Dedifferentiated amniotic fluid mesenchymal stem cell (primary cell): ENCODE results near the gene UAP1L1.

ENCODE experiments used
- DNase-seq: peaks from one replicate; pipeline ENCODE4 v3.0.0-alpha.2; 2016; ENCODE audit errors: extremely low spot score

Gene UAP1L1

DNA sequence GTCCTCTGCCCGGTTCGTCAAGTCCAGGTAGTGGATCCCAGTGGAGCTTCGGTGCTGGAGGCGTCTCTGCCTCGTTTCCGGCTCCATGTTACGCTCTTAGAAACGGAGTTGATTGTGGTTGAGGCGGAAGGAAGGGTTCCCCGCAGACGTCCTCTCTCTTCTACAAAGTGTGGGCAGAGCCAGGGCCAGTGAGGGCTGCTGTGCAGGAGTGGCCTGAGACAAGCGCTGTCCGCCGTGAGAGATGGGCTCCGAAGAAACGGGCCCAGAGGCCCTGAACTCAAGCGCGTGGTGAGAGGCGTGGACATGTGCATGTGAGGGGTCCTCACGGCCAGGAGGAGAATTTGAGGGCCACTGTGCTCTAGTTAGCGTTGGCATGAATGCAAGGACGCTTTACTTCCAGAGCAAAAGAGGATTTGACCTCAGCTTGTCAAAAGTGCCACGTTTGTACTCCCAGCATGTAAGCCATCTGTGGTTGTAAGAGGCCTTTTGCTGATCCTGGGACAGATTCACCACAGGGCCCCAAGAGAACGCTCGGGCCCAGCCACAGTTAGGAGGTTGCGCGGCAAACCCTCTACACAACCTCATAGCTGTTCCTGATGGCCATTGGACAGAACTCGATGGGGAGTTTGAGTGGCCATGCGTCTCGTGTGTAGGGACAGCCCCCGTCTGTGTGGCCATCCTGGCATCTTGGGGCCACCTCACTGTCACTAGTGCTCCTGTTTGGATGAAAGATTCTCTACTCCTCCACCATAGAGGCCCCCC is 19.6 kb downstream of the UAP1L1 start:
- DNase-seq = no peak

DNA sequence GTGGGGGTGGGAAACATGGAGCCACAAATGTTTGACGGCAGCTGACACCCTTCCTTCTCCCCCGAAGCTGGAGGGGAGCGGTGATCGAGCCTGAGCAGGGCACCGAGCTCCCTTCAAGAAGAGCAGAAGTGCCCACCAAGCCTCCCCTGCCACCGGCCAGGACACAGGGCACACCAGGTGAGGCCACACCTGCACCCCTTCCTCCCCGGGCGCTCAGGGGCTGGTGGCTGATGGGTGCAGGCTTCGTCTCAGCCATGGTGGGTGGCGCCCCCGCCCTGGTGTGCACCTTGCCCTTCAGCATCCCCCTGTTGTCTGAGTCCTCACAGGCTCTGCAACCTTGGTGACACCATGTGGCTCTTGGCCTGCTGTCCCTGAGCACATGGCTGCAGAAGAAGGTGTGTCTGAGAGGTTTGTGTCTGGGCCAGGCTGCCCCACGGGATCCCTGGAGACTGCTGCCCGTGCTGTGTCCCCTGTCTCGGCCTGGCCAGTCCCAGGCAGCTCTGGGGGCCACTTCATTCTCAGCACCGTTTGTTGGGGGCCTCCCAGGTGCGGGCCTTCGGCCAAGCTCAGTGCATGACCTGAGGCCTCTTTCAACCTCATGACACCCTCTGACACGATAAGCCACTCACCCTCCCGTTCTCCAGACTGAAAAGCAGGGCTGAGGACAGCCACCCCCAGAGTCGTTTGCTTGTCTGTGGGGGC is 20.6 kb downstream of the UAP1L1 start:
- no peak for DNase-seq

DNA sequence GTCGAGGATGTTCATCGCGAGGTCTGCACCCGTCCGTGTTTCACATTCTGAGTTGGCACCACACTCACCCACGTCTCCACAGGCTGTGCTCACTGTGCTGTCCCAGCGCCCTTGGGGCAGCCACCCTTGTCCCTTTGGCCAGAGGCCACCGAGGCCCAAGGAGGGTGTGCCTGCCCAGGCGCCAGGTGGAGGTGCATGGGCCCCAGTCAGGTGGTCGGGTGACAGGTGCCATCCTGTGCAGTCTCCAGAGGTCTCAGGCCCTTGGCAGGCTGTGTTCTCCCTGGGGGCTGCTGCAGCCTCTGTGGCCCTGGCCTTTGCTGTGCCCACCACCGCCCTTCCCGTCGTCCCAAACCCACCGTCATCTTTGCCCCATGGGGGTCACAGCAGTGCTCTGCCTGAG is 21.9 kb downstream of the UAP1L1 start:
- DNase-seq = no peak

DNA sequence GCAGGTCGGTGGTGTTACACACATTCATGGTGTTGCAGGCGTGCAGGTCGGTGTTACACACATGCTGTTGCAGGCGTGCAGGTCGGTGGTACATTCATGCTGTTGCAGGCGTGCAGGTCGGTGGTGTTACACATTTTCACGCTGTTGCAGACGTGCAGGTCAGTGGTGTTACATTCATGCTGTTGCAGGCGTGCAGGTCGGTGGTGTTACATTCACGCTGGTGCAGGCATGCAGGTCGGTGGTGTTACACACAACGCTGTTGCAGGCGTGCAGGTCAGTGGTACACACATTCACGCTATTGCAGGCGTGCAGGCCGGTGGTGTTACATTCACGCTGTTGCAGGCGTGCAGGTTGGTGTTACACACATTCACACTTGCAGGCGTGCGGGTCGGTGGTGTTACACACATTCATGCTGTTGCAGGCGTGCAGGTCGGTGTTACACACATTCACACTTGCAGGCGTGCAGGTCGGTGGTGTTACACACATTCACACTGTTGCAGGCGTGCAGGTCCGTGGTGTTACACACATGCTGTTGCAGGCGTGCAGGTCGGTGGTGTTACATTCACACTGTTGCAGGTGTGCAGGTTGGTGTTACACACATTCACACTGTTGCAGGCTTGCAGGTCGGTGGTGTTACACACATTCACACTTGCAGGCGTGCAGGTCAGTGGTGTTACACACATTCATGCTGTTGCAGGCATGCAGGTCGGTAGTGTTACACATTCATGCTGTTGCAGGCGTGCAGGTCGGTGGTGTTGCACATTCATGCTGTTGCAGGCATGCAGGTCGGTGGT is 26.1 kb downstream of the UAP1L1 start:
- DNase-seq = no peak

DNA sequence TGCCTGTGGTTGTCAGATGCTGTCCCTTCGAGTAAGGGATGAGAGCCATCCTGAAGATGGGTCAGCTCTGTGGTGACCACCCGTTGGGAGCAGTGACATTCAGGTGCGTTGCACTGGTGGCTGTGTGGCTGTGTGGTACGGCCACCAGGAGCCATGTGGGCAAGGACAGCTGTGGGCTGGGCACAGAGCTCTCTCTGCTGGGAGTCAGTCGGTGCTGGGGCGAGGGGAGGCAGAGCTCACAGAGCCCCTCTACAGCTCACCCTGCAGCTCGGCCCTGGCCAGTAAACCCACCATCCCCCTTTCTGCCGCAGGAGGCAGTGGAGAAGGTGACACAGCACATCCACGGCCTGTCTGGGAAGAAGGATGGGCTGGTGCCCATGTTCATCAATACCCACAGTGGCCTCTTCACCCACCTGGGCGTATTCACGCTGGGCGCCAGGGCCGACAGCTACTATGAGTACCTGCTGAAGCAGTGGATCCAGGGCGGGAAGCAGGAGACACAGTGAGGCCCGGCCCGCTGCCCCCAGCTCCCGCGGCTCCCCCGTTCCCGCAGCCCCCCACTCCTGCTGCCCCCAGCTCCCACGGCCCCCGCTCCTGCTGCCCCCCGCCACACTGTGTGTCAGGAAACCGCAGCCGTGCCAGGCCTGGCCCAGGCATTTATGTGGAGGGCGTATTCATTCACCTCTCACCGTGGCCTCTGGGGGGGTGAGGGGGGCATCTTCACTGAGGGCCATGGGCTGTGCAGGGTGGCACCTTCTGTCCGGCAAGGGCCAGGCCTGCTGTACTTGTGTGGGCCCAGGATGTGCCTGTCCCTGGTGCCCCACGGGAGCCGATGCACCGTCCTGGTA is 28.7 kb downstream of the UAP1L1 start:
- no peak for DNase-seq

DNA sequence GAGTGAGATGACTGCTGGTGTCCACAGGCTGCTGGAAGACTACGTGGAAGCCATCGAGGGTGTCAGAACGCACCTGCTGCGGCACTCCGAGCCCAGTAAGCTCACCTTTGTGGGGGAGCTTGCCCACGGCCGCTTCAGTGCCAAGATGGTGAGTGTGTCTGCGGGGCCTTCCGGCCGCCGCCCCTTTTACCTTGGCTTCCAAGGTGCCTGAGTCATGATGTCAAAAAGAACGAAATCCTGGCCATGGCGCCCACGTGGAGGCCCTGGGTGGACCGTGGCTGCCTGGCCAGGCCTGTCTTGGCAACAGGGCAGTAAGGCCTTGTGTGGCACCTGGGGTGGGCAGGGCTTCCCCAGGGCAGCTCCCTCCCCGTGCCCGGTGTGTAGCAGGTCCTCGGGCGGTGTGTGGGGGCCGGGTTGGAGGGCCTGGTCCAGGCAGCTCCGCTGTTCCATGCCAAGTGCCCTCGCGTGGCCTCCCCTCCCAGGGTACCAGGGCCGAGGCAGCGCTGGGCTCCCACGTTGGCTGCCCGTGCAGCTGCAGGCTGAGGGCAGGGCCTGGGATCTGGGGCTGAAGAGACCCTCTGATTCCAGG is 29.4 kb downstream of the UAP1L1 start:
- DNase-seq = no peak

DNA sequence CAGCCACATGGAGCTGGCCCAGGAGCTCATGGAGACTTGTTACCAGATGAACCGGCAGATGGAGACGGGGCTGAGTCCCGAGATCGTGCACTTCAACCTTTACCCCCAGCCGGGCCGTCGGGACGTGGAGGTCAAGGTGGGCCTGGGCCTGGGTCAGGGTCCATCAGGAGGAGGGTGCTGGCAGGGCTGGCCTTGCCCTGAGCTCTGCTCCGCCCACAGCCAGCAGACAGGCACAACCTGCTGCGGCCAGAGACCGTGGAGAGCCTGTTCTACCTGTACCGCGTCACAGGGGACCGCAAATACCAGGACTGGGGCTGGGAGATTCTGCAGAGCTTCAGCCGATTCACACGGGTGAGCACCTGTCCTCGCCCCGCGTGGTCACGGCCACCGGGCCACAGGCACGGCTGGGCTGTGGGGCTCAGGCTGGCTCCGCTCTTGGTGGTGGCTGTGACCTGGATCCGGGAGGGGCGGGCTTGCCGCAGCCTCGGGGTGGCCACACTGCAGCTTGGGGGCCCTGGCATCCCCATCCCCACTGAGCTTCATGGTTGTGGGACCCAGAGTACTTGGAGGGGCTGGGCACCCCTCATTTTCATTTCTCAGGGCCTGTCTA is 30.1 kb downstream of the UAP1L1 start:
- DNase-seq = no peak

DNA sequence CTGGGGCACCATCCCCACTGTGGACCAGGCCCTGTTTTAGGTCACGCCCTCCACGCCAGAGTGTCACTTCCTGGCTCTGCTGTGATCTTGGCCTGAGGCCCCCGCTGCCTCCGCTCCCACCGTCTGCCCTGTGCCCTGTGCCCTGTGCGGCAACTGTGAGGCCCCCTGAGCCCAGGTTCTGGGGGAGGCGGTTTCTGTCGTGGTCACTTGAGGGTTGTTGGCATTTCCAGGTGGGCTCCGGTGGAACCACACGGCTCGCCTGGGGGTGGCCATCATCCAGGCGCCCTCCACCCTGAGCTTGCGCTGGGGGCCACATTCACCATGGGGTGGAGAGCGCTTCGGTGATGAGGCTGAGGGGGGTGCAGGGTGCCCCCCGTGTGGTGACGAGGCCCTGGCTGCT is 30.7 kb downstream of the UAP1L1 start:
- DNase-seq = no peak

DNA sequence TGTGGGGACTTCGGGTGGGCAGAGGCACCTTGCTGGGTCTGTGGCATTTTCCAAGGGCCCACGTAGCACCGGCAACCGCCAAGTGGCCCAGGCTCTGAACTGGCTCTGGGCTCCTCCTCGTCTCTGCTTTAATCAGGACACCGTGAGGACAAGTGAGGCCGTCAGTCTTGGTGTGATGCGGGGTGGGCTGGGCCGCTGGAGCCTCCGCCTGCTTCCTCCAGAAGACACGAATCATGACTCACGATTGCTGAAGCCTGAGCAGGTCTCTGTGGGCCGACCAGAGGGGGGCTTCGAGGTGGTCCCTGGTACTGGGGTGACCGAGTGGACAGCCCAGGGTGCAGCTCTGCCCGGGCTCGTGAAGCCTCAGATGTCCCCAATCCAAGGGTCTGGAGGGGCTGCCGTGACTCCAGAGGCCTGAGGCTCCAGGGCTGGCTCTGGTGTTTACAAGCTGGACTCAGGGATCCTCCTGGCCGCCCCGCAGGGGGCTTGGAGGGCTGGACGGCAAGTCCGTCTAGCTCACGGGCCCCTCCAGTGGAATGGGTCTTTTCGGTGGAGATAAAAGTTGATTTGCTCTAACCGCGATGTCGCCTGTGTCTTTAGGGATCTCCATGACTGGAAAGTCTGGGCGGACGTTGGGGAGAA is 31.4 kb downstream of the UAP1L1 start:
- DNase-seq = no peak

DNA sequence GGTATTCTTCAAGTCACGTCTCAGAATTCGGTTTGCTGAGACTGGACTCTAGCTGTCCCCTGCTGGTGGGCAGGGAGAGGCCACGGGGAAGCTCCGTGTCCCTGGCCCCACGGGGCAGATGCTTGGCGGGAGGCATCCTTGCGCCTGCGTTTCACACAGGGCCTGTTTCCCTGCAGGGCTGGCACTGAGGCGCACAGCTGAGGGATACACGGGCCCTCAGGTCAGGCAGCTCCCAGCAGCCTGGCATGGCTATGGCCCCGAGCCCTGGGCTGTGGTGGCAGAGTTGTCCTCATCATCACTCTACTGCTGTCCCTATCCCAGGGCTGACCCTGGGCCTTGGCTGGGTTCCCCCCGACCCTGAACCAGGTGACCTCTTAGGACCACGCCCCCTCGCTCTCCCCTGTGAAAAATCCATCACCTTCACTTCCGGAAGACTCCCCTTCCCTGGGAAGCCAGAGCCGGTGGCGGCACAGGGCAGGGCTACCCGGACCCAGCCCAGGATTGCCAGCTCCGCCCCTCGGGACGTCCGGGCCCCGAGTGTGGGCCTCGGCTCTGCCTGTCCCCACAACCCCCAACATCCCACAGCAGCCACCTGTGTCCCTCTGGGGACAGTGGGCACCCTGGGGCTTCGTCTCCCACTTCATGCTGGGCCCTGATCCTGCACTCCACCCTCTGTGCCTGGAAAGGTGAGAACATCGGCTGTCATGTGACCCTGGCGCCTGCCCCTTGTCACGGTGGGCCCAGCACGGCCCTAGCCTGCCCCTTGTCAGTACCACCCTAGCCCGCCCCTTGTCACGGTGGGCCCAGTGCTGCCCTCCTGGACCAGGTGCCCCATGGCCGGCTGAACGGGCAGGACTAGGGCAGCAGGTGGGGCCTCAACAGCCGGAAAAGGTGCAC is 32.2 kb downstream of the UAP1L1 start:
- DNase-seq = no peak

DNA sequence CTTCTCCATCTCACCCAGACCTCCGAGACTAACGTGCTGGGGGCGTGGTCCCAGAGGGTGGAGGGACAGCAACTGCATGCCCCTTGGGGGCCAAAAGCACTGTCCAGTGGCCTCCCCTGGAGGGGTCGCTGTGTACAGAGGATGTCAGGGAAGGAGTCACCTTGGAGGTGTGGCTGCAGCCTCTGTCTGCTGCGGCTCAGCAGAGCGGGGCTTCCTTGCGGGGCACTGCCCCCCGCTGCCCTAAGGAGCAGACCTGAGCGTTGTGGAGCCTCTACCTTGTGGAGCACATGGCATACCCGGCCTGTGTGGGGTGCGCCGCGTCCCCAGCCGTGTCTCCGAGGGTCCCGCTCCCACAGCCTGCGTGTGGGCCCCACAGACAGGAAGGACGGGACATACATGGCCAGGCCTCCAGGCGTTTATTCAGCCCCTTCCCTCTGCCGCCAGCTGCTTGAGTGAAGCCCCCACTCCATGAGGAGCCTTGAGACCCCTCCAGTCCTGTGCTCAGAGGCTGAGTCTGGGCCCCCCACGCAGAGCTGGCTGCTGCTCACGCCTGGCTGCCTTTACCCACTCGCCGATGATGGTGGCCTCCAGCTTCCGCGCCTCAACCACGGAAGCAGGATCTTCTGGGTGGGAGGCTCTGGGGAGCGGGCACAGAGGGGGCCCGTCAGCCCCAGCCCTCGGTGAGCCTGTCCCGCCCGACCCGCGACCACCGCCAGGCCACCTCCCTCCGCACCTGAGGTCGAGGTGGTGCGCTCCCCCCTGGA is 33.0 kb downstream of the UAP1L1 start:
- DNase-seq = no peak

DNA sequence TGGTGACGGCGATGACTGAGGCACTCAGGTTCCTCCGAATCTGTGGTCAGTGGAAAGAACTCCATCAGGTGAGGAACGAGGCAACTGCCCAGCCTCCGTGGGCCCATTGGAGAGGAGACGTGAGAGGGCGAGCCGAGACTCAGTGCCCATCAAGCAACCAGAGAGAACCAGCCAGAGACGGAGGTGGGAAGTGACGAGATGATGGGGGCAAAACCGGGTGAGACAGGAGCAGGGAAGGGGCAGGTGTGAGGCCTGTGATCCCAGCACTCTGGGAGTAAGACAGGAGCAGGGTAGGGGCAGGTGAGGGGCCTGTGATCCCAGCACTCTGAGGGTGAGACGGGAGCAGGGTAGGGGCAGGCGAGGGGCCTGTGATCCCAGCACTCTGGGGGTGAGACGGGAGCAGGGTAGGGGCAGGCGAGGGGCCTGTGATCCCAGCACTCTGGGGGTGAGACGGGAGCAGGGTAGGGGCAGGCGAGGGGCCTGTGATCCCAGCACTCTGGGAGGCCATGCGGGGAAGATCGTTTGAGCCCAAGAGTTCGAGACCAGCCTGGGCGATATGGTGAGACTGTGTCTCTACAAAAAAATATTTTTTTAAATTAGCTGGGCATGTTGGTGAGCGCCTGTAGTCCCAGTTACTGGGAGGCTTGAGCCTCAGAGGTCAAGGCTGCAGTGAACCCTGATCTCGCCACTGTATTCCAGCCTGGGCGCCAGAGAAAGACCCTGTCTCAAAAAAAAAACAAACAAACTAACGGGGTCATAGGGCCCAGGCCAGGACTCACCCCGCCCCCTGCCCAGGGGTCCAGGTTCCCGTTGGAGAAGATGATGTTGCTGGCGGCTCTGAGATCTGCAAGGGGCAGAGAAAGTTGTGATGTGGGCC is 33.8 kb downstream of the UAP1L1 start:
- no peak for DNase-seq

DNA sequence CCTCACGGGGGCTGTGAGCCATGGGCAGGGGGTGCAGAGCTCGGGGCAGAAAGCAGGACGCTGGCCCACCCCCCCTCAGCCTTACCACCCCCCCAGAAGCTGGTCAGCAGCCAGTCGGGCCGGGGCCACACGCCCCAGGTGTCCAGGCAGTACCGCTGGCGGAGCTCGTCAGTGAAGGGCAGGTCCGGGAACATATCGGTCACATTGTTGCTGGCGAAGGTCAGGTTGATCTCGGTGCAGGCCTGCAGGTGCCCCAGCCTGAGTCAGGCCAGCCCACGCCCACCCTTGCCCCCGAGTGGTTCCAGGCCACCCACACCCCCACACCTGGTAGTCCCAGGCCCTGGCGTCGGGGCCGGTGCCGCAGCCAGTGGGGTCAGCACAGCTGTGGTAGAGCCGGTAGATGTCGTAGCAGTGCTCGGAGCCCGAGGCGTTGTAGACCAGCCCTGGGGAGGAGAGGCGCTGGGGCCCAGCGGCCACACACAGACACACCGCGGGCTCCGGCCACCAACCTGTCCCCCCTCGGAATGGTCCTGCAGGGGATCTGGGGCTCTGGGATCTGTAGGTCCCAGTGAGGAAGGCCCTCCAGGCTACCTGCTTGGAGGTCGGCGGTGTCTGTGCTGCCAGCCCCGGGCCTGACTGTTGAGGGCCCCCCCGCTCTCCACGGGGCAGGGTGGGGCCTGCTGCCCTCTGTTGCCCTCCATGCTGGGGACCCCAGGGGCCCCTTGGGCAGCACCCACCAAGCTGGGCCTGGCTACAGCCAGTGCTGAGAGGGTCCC is 34.7 kb downstream of the UAP1L1 start:
- DNase-seq = no peak

DNA sequence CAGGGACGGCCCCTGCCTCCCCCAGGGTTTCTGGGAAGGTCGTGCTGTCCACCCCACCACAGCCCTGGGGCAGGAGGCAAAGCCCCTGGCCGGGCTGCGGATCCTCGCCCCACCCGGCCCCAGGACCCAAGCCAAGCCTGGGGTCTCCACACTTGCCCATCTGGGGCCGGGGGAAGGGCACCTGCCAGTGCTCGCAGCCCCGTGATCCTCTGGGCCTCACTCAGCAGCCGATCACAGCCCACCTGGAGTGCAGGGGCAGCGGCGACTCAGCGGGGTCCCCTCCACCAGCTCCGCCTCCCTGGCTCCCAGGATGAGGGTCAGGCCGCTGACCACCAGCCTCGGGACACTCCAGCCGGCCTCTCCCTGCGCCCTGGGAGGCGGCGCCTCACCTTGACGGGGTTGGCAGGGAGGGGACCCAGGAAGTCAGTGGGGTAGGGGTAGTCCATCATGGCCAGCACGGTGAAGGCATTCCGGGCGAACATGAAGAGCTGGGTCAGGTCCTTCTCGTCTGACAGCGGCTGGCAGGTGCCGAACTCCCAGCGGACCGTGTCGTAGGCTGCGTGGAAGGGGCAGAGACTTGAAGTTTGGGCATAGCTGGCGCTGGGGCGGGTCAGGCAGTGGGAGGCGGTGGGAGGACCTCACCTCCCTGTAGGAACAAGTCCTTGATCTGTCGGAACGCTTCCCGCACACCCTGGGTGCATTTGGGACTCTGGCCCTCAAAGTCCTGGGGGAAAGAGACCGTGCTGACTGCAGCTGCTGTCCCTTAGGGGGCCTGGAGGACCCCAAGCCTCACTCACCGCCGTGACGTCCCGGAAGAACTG is 35.5 kb downstream of the UAP1L1 start:
- DNase-seq = no peak

DNA sequence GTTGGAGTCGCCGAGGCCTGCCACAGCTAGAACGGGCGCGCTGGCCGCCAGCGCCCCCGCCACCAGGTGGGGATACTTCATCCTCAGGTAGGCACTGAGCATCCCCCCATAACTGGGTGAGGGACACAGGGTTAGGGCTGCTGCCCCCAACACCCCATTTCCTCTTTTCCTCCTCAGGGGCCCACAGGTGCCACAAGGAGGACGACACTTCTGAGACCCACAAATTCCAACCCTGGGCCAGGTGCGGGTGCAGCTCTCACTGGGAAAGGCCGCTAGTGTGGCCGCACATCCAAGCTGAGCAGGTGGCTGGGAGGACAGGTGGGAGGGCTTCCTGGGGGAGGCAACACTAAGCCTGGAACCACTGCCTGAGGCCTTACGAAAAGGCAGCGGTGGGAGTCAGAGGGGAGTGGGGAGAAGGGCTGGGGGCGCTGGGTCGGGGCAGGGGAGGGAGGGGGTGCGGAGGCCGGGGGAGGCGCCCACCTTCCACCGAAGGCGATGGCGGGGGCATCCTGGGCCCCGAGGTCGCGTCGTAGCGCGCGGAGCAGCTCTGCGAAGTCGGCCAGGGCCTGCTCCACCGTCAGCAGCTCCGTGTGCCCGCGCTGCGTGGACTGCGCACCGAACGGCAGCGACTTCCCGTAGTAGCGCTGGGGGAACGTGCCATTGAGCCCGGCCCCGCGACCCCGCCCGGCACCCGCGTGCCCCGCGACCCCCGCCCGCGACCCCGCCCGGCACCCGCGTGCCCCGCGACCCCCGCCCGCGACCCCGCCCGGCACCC is 36.3 kb downstream of the UAP1L1 start:
- DNase-seq = no peak
